HG02938 (cell line): ENCODE results near the gene VSTM2B.
A peak's percentile ranks its signal among the peaks of the same experiment; 100 is the strongest.

Source experiments
- ATAC-seq: cut with Tn5 transposase; IDR thresholded peaks from one replicate; pipeline ENCODE4 v1.9.1; 2021; ENCODE audit warnings: mild to moderate bottlenecking, moderate library complexity; ENCODE audit not compliant: unreplicated experiment

The VSTM2B gene

GRCh38 chr19:29515233-29515619, 10.6 kb upstream of the VSTM2B start:
- no peak for ATAC-seq

- ATAC-seq: no peak
These were observed 10.0 kb upstream of the VSTM2B start for GRCh38 chr19:29515706-29516357.

DNA sequence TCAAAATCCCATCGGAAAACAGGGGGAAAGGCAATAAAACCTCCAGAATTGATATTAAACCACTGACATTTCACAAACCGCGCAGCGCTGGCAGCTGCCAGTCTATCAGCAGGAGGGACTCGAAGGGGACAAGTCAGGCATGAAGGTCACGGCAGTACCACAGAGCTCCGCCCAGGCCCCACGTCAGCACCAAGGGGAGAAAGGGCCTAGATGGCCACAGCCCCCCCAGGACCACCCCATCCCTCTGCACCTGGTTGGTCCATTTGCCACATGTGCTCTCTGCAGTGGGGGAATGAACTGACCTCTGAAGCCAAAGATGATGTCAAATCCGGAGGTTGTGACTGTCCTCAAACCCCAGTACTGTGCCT, 9.5 kb upstream of the VSTM2B start:
- ATAC-seq: no peak

DNA sequence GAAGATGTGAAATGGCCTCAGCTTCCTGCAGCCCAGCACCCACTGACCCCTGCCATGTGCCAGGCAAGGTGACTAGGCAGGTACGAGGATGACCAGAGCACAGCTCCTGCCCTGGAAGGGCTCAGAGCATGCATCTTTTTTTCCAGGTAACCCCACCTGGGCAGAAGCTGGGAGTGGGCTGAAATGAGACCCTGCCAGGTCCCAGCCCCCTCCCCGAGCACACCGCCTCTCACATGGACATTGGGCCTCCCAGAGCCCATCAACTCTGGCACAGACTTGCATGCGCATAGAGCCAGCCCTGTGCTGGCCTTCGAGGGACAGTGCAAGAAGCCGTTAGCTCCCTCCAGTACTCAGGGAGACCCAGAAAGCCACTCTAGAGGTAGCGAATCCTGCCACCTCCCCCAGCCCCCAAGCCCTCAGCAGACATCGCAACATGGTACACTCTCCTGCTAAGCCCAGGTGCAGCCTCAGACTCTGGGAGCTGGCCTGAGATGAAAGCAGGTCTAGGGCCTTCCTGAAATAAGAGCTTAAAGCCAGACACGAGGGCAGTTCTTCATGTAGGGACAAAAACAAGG, 8.9 kb upstream of the VSTM2B start:
- no peak for ATAC-seq

GRCh38 chr19:29517412-29517811, 8.4 kb upstream of the VSTM2B start:
- no peak for ATAC-seq

DNA sequence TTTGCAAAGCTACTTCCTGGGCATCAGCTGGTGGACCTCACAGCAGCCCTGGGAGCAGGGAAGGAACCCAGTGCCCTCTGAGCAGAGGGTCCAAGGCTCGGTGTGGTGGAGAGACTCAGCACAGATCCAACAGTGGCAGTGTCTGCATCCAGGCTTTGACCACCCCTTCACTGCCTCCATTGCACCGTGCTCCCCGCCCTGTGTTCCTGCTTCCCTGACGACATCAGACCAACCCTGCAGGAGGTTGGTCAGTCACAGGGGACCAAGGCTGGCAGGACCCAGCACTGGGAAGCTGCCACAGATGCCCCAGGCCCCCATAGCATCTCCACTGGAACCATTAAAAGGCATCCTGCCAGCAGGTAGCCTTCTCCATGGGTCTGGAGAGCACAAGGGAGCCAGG, 7.8 kb upstream of the VSTM2B start:
- no peak for ATAC-seq

GRCh38 chr19:29519146-29519545, 6.6 kb upstream of the VSTM2B start:
- no peak for ATAC-seq

- ATAC-seq: no peak
These were observed 5.9 kb upstream of the VSTM2B start for GRCh38 chr19:29519931-29520330.

- no peak for ATAC-seq
These were observed 5.4 kb upstream of the VSTM2B start for GRCh38 chr19:29520390-29520789.

- ATAC-seq: no peak
These were observed 4.3 kb upstream of the VSTM2B start for GRCh38 chr19:29521291-29522075.

DNA sequence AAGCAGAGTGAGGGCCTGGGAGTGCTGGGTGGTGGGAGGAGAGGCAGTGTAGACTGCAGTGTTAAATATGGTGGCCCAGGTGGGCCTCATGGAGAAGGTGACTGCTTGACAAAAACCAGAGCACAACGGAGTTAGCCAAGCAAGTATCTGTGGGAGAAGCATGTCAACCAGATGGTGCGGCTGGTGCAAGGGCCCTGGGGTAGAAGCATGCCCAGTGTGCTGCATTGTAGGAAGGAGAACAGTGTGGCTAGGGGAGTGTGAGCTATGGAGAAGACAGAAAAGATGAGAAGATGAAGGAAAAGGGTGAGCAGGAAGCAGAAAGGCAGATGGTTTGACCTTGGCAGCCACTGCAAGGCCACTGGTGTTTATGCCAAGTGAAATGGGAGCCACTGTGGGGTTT, 2.2 kb upstream of the VSTM2B start:
- no peak for ATAC-seq

- ATAC-seq: no peak
These were observed 1.4 kb upstream of the VSTM2B start for GRCh38 chr19:29524201-29524911.

GRCh38 chr19:29524912-29525831, 622 bp upstream of the VSTM2B start:
- no peak for ATAC-seq

GRCh38 chr19:29526730-29527499, 1.1 kb downstream of the VSTM2B start:
- ATAC-seq: no peak

DNA sequence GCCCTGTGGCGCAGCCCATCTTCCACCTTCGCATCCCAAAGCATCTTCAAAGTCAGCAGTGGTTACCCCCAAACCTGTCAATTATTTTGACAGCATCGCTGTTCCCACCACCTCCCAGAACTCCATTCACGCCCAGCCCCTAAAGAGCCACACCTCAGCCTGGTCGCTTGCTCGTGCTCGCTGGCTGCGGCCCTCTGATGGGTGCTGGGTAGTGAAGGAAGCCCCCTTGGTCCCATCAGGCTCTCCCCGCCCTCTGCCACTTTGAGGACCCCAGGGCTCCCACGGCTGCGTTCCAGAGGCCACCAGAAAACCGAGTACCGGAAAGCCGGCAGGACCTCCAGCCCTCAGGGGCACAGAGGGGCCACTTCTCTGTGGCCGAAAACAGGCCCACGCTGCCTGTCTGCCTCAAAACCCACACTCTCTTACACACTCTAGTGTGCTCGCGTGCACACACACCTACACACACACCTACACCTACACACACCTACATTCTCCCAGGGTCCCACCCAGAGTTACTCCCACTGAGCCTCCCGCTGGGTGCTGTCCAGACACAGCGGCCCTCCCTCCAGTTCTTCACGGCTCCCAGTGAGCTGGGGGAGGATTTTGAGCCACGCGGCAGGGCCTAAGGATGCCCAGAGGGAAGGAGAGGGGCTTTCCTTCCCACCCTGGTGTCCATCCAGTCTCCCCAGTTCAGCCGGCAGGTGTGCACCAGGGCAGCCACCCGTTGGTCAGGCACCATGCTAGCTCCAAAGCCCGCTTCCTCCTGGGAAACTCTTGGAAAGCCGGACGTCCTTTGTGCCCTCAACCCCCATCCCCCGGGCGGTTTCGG, 1.9 kb downstream of the VSTM2B start:
- ATAC-seq: no peak

- peak; percentile 70 for ATAC-seq
These were observed 2.7 kb downstream of the VSTM2B start for GRCh38 chr19:29528350-29528945.

GRCh38 chr19:29528946-29529645, 3.3 kb downstream of the VSTM2B start:
- no peak for ATAC-seq
